Measurements from ENCODE around the gene KRTAP2-4.
"Not testable (repeated sequence)": the region's sequence is repeated elsewhere in the genome, so short reads cannot be mapped to it uniquely, and the experiment has no call there.

KRTAP2-4 gene

DNA sequence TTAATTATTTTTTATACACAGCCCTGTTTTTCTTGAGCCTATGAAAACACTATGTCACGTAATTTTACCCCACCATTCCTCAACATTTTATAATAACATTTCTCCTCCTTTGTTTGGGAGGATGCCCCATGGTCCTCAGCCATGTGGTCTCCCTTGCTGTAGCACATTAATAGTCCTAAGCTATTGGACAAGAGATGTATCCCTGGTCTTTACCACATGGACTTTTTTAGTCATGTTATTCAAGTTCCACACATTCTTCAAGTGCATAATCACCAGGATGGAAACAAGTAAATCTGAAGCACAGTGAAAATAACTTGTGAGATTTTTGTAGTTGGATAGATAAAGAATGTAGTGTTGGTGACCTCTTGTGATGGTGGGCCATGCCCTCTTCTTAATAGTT lies 3.7 kb downstream of the KRTAP2-4 start:
- Mint-ChIP-seq H3K4me1 (ENCODE audit: low read depth in 2 of 2) (no peaks in the 10 kb centered on the region), H3K36me3 (ENCODE audit: insufficient read depth) (no peaks in the 10 kb centered on the region), H3K9me3 (peaks cover 0 to 7% of the 10 kb centered on the region in 2 donors), H3K27me3 (peaks cover 38 to 44% of the 10 kb centered on the region in 2 donors), H3K27ac (no peak overlapping the region), H3K4me3 (no peak overlapping the region)
- DNase-seq = no peak
- ATAC-seq (replicated peaks) = no peak

DNA sequence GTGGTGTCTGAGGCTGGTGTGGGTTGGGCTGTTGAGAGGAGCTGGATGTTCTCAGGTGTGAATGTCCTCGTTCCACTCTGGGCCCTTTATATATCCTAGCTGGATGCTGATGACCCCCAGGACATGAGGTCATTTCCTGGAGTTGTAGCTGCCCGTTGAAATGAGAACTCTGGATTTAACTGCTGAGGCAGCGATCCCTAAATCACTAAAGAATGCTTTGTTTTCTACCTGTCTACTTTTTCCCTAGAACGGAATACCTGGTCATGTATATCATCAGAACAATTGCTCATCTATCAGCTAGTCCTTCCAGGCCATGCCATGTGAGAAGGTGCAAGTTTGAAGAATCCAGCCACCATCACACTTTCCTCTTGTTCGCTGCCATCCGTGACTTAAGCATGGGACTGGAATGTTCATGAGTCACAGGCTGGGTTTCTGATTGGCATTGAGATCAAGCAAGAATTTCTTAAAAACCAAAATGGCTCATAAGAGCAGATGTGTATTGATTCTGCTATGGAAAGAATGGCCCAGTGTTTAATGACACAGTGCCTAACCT lies 5.6 kb downstream of the KRTAP2-4 start, which contains the start of gene KRTAP2-3:
Gene KRTAP2-3, minus strand, starts transcription at position 63 of the 553 bp plus-strand sequence. CDS start 64 bp downstream, outside the sequence.
- ATAC-seq (replicated peaks) = no peak
- no peak within 1 kb of the TSS for H3K27ac Mint-ChIP-seq
- H3K36me3 Mint-ChIP-seq (ENCODE audit: insufficient read depth) = no peaks in the 10 kb centered on the region
- H3K4me1 Mint-ChIP-seq (ENCODE audit: low read depth in 2 of 2) = no peaks in the 10 kb centered on the region
- H3K9me3 Mint-ChIP-seq = peaks cover 0 to 7% of the 10 kb centered on the region in 2 donors
- H3K27me3 Mint-ChIP-seq = peaks cover 38 to 56% of the 10 kb centered on the region in 2 donors
- H3K4me3 Mint-ChIP-seq = no peak within 1 kb of the TSS
- DNase-seq = no peak

- not testable (repeated sequence) for H3K4me3 Mint-ChIP-seq; H3K27ac Mint-ChIP-seq; H3K9me3 Mint-ChIP-seq; DNase-seq; ATAC-seq (replicated peaks); H3K36me3 Mint-ChIP-seq (ENCODE audit: insufficient read depth); H3K4me1 Mint-ChIP-seq (ENCODE audit: low read depth in 2 of 2)
- H3K27me3 Mint-ChIP-seq = peaks cover 39 to 58% of the 10 kb centered on the region in 2 donors
Measured at GRCh38 chr17:41059276-41060051, 6.2 kb downstream of the KRTAP2-4 start.

DNA sequence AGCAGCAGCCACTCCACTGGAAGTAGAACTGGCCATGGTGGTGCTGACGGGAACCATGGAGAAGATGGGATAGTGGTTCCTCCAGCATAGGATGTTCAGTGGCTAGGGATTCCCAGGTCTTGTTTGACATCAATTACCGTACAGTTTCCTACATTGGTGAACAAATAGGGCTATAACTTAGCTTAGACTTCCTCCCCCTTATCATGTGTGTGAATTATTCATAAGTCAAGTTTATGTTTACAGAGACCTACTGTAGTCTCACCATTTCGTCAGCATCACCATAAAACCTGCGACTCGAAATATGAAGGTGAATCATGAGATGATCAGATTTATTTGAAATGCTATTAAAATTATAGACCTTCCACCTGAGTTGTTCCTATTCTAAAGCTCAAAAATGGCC lies 6.9 kb downstream of the KRTAP2-4 start:
- DNase-seq (no peak), ATAC-seq (replicated peaks) (no peak)
- Mint-ChIP-seq H3K36me3 (ENCODE audit: insufficient read depth) (no peaks in the 10 kb centered on the region), H3K4me1 (ENCODE audit: low read depth in 2 of 2) (no peaks in the 10 kb centered on the region), H3K4me3 (no peak overlapping the region), H3K9me3 (peaks cover 0 to 7% of the 10 kb centered on the region in 2 donors), H3K27me3 (peaks cover 46 to 65% of the 10 kb centered on the region in 2 donors), H3K27ac (no peak overlapping the region)

- ATAC-seq (replicated peaks) = no peak
- no peak for DNase-seq
- Mint-ChIP-seq H3K9me3 (peaks cover 0 to 7% of the 10 kb centered on the region in 2 donors), H3K36me3 (ENCODE audit: insufficient read depth) (no peaks in the 10 kb centered on the region), H3K27ac (no peak overlapping the region), H3K4me3 (no peak overlapping the region), H3K27me3 (peaks cover 56 to 77% of the 10 kb centered on the region in 2 donors), H3K4me1 (ENCODE audit: low read depth in 2 of 2) (no peaks in the 10 kb centered on the region)
Measured at GRCh38 chr17:41057547-41057946, 8.1 kb downstream of the KRTAP2-4 start.

DNA sequence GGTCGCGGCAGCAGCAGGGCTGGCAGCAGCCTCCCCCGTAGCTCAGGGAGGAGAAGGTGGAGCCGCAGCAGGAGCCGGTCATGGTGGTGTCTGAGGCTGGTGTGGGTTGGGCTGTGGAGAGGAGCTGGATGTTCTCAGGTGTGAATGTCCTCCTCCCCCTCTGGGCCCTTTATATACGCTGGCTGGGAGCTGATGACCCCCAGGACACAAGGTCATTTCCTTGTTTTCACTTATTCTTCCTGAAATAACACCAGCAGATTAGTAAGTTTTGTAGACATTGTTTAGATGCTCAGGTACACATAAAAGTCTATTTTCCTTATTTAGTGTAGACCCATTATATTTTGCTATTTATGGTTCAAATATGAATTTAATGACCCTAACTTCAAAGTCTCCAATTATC lies 10.5 kb downstream of the KRTAP2-4 start, which contains the start of gene KRTAP2-2:
Gene KRTAP2-2, minus strand, starts transcription at position 101 of the 400 bp plus-strand sequence. Its CDS starts 19 bp downstream, at position 82.
- not testable (repeated sequence) for ATAC-seq (replicated peaks); H3K9me3 Mint-ChIP-seq; H3K4me3 Mint-ChIP-seq; H3K36me3 Mint-ChIP-seq (ENCODE audit: insufficient read depth); DNase-seq; H3K27ac Mint-ChIP-seq; H3K4me1 Mint-ChIP-seq (ENCODE audit: low read depth in 2 of 2)
- H3K27me3 Mint-ChIP-seq = peaks cover 48 to 79% of the 10 kb centered on the region in 2 donors

DNA sequence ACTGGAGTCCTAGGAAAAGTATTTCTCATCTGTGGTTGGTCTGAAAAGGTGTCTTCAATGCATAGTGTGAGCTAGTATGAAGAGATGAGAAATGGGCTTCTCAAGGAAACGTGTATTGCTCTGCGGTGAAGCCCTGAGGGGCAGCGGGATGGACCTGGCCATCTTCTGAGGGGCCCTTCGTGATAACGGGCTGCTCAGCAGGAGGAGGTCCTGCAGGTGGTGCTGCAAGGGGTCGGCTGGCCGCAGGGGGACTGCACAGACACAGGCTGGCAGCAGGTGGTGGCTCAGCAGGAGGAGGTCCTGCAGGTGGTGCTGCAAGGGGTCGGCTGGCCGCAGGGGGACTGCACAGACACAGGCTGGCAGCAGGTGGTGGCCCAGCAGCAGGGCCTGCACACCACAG lies 11.1 kb downstream of the KRTAP2-4 start:
- H3K9me3 Mint-ChIP-seq; ATAC-seq (replicated peaks); H3K4me3 Mint-ChIP-seq; DNase-seq; H3K4me1 Mint-ChIP-seq (ENCODE audit: low read depth in 2 of 2); H3K36me3 Mint-ChIP-seq (ENCODE audit: insufficient read depth); H3K27ac Mint-ChIP-seq: not testable (repeated sequence)
- H3K27me3 Mint-ChIP-seq = peaks cover 50 to 77% of the 10 kb centered on the region in 2 donors

GRCh38 chr17:41054025-41054424 lies 11.7 kb downstream of the KRTAP2-4 start:
- peaks cover 47 to 74% of the 10 kb centered on the region in 2 donors for H3K27me3 Mint-ChIP-seq
- peaks cover 0 to 7% of the 10 kb centered on the region in 2 donors for H3K9me3 Mint-ChIP-seq
- H3K4me3 Mint-ChIP-seq = no peak overlapping the region
- no peak for DNase-seq
- H3K36me3 Mint-ChIP-seq (ENCODE audit: insufficient read depth) = no peaks in the 10 kb centered on the region
- no peak for ATAC-seq (replicated peaks)
- H3K27ac Mint-ChIP-seq = no peak overlapping the region
- no peaks in the 10 kb centered on the region for H3K4me1 Mint-ChIP-seq (ENCODE audit: low read depth in 2 of 2)

GRCh38 chr17:41052566-41052965 lies 13.1 kb downstream of the KRTAP2-4 start:
- H3K36me3 Mint-ChIP-seq (ENCODE audit: insufficient read depth) = no peaks in the 10 kb centered on the region
- ATAC-seq (replicated peaks) = no peak
- H3K27ac Mint-ChIP-seq = no peak overlapping the region
- H3K9me3 Mint-ChIP-seq = peaks cover 0 to 3% of the 10 kb centered on the region in 2 donors
- H3K27me3 Mint-ChIP-seq = peaks cover 51 to 74% of the 10 kb centered on the region in 2 donors
- H3K4me1 Mint-ChIP-seq (ENCODE audit: low read depth in 2 of 2) = no peaks in the 10 kb centered on the region
- DNase-seq = no peak
- H3K4me3 Mint-ChIP-seq = no peak overlapping the region

DNA sequence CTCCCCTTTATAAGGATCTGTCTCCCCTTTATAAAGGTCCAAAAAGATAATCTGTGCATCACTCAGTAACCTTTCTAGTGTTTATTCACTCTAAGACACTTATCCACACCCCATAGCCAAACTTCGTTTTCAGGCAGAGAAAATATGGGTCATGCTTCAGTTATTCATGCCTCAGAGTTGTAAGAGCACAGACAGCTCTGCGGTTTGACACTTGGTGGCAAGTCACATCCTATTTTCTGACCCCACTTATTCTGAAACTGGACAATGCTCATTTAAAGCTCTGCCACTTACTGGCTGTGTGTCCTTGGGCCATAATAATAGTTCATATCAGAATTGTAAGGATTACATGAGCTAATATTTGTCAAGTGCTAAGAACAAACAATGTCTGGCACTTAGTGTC lies 16.6 kb downstream of the KRTAP2-4 start:
- DNase-seq (no peak), ATAC-seq (replicated peaks) (no peak)
- Mint-ChIP-seq H3K36me3 (ENCODE audit: insufficient read depth) (no peaks in the 10 kb centered on the region), H3K4me3 (no peak overlapping the region), H3K27me3 (peaks cover 67 to 68% of the 10 kb centered on the region in 2 donors), H3K27ac (no peak overlapping the region), H3K9me3 (no peaks in the 10 kb centered on the region), H3K4me1 (ENCODE audit: low read depth in 2 of 2) (peaks cover 0 to 2% of the 10 kb centered on the region in 2 donors)

- Mint-ChIP-seq H3K4me1 (ENCODE audit: low read depth in 2 of 2) (peaks cover 0 to 2% of the 10 kb centered on the region in 2 donors), H3K36me3 (ENCODE audit: insufficient read depth) (no peaks in the 10 kb centered on the region), H3K9me3 (no peaks in the 10 kb centered on the region), H3K4me3 (no peak overlapping the region), H3K27ac (no peak overlapping the region), H3K27me3 (peaks cover 60 to 62% of the 10 kb centered on the region in 2 donors)
- no peak for ATAC-seq (replicated peaks)
- no peak for DNase-seq
Measured at GRCh38 chr17:41048441-41048840, 17.2 kb downstream of the KRTAP2-4 start.

GRCh38 chr17:41046735-41047465 lies 18.8 kb downstream of the KRTAP2-4 start, which contains the start of gene KRTAP2-1:
Gene KRTAP2-1 (minus strand): TSS chr17:41047316. CDS start chr17:41047267, 49 bp downstream.
- Mint-ChIP-seq H3K27me3 (peaks cover 45 to 49% of the 10 kb centered on the region in 2 donors), H3K27ac (peak within 1 kb of the TSS in 1 of 2 donors; percentile 59)
- H3K9me3 Mint-ChIP-seq; ATAC-seq (replicated peaks); DNase-seq; H3K4me3 Mint-ChIP-seq; H3K36me3 Mint-ChIP-seq (ENCODE audit: insufficient read depth); H3K4me1 Mint-ChIP-seq (ENCODE audit: low read depth in 2 of 2): not testable (repeated sequence)

- H3K36me3 Mint-ChIP-seq (ENCODE audit: insufficient read depth) = no peaks in the 10 kb centered on the region
- no peak for ATAC-seq (replicated peaks)
- DNase-seq = no peak
Measured at GRCh38 chr17:41042953-41043352, 22.7 kb downstream of the KRTAP2-4 start.

More at GRCh38 chr17:41042953-41043352, 22.7 kb downstream of the KRTAP2-4 start:
- H3K9me3 Mint-ChIP-seq = no peaks in the 10 kb centered on the region
- H3K4me3 Mint-ChIP-seq = no peak overlapping the region
- H3K27ac Mint-ChIP-seq = no peak overlapping the region
- peaks cover 0 to 2% of the 10 kb centered on the region in 2 donors for H3K4me1 Mint-ChIP-seq (ENCODE audit: low read depth in 2 of 2)
- H3K27me3 Mint-ChIP-seq = peaks cover 40 to 43% of the 10 kb centered on the region in 2 donors
